Mucosa of descending colon (tissue), 3 donors: Measurements from ENCODE around the gene CLDND1. TPM values are rescaled to one million over a fixed set of nuclear protein-coding genes. Genes with fewer than 3 reads are reported as not detected.

Experiments
- ATAC-seq: fragments of 200-7000 bp; cut with Tn5 transposase; one replicate; pipeline ENCODE4 v1.9.1; 2020; ENCODE audit warnings: mild to moderate bottlenecking, moderate library complexity
- DNase-seq, 3 donors: peaks; one replicate each; pipeline ENCODE4 v3.0.0-alpha.2; 2020
- H3K36me3 ChIP-seq: fragments of 200-600 bp; one replicate; pipeline ENCODE4 v1.8.0; 2021; ENCODE audit warnings: low read depth, mild to moderate bottlenecking
- H3K4me1 ChIP-seq: fragments of 200-600 bp; one replicate; pipeline ENCODE4 v1.8.0; 2021; ENCODE audit warnings: low read depth, mild to moderate bottlenecking
- H3K4me3 ChIP-seq: fragments of 200-600 bp; one replicate; pipeline ENCODE4 v1.8.0; 2021; ENCODE audit warnings: mild to moderate bottlenecking
- H3K9me3 ChIP-seq: fragments of 200-600 bp; one replicate; pipeline ENCODE4 v1.8.0; 2021; ENCODE audit warnings: mild to moderate bottlenecking
- intact Hi-C, 2 donors: fragments of 100-400 bp; cut with DNase I in 1 of 2; cut with micrococcal nuclease in 1 of 2; formaldehyde crosslinking; loops; one replicate each; pipeline versions ENCODE4 v1.11.0 to v1.11.1; 2022; cut with DNase I, micrococcal nuclease
- total RNA-seq, 3 donors: library from RNA; stranded (reverse); fragmentation: NEBNext Ultra II Directional in 2 of 3; extraction: Animal tissue kit (Norgen Biotek cat#: 25700) in 2 of 3; gene quantifications; one replicate each; pipeline versions ENCODE4 v1.2.1 to v1.2.4, GENCODE V29; 2021 to 2023
- TF ChIP-seq, protein P1 (sequence below): fragments of 200-600 bp; IDR thresholded peaks from one replicate; pipeline ENCODE4 v1.8.0; 2022; ENCODE audit warnings: antibody characterized with exemption, mild to moderate bottlenecking
- donor health status: DM: no; HTN: no; CAD: no; lungs with moderate emphysema.
- donor health status: DM: no; HTN: no; CAD: no.
- donor health status: DM: no; HTN: yes; CAD: no.

The CLDND1 gene
- total RNA-seq, 3 donors from 2014 or later = 64.6 to 150 (median 70.4) TPM

- H3K36me3 ChIP-seq = no peaks in the 10 kb centered on the region
- no peaks in the 10 kb centered on the region for H3K9me3 ChIP-seq
- ATAC-seq = peak; percentile 25
- no peaks in the 10 kb centered on the region for H3K4me1 ChIP-seq
- DNase-seq = no peak
- intact Hi-C loops = no loop called here
- TF ChIP-seq, protein P1, sequence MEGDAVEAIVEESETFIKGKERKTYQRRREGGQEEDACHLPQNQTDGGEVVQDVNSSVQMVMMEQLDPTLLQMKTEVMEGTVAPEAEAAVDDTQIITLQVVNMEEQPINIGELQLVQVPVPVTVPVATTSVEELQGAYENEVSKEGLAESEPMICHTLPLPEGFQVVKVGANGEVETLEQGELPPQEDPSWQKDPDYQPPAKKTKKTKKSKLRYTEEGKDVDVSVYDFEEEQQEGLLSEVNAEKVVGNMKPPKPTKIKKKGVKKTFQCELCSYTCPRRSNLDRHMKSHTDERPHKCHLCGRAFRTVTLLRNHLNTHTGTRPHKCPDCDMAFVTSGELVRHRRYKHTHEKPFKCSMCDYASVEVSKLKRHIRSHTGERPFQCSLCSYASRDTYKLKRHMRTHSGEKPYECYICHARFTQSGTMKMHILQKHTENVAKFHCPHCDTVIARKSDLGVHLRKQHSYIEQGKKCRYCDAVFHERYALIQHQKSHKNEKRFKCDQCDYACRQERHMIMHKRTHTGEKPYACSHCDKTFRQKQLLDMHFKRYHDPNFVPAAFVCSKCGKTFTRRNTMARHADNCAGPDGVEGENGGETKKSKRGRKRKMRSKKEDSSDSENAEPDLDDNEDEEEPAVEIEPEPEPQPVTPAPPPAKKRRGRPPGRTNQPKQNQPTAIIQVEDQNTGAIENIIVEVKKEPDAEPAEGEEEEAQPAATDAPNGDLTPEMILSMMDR = no peak
- H3K4me3 ChIP-seq = no peak overlapping the region
Measured at GRCh38 chr3:98553753-98554152, 31.1 kb upstream of the CLDND1 start.

GRCh38 chr3:98553021-98553563 lies 30.4 kb upstream of the CLDND1 start:
- ATAC-seq (peak; percentile 15), DNase-seq (no peak)
- Histone ChIP-seq H3K9me3 (no peaks in the 10 kb centered on the region), H3K4me3 (no peak overlapping the region), H3K36me3 (no peaks in the 10 kb centered on the region), H3K4me1 (no peaks in the 10 kb centered on the region)
- intact Hi-C loops = no loop called here
- TF ChIP-seq, protein P1 = no peak

DNA sequence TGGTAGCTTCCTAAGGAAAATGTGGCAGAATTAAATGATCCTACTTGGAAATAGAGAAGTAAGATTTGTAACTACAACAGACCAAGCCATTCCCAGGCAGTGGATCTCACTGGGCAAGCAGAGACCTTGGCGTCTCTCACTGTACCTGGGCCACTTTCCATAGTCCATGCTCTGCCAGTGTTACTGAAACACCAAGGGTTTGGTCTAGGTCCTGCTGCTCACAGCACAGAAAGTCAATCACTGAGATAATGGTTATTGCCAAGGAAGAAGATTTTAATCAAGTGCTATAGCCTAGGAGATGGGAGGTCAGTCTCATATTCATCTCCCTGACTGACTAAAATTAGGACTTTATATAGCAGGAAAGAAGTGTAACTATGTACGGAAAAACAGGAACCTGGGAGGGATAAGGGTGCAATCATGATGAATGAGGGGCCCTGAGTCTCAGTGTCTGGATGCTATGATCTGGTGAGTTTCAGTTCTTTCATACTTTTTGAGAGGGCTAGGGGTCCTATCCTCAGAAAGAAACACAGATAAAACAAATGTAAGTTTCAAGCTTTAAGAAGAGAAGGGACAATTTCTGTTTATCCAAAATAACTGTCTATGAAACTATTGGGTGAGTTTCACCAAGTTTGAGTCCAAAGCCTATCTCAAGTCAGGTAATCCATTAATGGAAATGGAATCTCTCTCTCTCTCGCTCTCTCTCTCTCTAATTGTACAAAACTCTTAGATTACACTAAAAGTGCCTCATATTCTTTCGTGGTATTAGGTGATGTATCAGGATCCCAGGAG lies 29.7 kb upstream of the CLDND1 start:
- ATAC-seq (no peak), DNase-seq (no peak)
- Histone ChIP-seq H3K4me1 (no peaks in the 10 kb centered on the region), H3K4me3 (no peak overlapping the region), H3K9me3 (no peaks in the 10 kb centered on the region), H3K36me3 (no peaks in the 10 kb centered on the region)
- intact Hi-C loops = no loop called here
- TF ChIP-seq, protein P1 = no peak

DNA sequence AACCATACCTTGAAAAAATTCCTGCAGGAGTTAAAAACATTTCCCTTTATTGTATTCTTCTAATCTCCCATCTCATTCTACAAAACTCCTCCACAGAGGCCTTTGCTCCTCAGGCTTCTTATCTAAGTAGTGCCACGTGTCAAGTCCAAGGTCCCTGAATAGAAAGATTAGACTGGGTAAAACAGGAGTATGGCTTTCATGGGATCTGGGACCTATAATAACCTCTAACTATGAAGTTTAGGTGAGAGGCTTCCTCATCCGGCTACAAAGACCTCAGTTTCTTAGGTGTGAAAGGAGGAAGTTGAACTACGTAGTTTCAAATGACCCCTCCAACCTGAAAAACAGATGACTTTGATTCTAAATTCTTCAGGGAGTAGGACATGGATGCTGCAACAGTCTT lies 29.1 kb upstream of the CLDND1 start:
- Histone ChIP-seq H3K9me3 (no peaks in the 10 kb centered on the region), H3K4me1 (no peaks in the 10 kb centered on the region), H3K4me3 (no peak overlapping the region), H3K36me3 (no peaks in the 10 kb centered on the region)
- ATAC-seq (peak; percentile 59), DNase-seq (peak in 1 of 3 donors; percentile 39)
- intact Hi-C loops = no loop called here
- TF ChIP-seq, protein P1 = no peak

DNA sequence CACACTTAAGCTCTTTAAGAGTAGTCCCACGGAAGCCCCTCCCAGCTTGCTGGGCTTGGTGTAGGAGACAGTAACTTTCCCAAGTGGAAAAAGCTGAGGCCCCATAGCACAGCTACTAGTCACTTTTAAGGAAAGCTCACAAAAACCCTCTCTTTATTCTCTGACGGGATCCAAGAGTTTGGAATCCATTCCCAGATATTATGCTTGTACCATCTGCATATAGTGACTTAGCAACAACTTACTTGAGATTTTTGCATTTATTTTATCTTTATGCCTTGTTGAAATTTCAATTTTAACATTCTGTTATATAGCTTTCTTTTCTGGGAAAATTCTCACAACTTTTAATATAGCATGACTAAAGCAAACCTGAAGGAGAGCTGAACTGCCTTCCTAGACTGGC lies 28.5 kb upstream of the CLDND1 start:
- H3K9me3 ChIP-seq = no peaks in the 10 kb centered on the region
- no peaks in the 10 kb centered on the region for H3K4me1 ChIP-seq
- ATAC-seq (no peak), DNase-seq (no peak)
- H3K36me3 ChIP-seq = no peaks in the 10 kb centered on the region
- intact Hi-C loops = no loop called here
- no peak overlapping the region for H3K4me3 ChIP-seq
- TF ChIP-seq, protein P1 = no peak
